Stomach (tissue), 9 donors: ENCODE data around the gene MMP14. TPM values are rescaled to one million over a fixed set of nuclear protein-coding genes. Genes with fewer than 3 reads are reported as not detected.
A peak's percentile ranks its signal among the peaks of the same experiment; 100 is the strongest.

Experiments used
- DNase-seq, 2 donors: peaks; one replicate each; pipeline versions ENCODE4 v3.0.0 to v3.0.0-alpha.2; 2013 to 2019
- H3K27ac ChIP-seq, 5 donors: fragments of 200-600 bp in 4 of 5; sonication (generic) in 4 of 5; one replicate each; pipeline ENCODE4 v1.5.1; 2013 to 2019; ENCODE audit warnings: mild to moderate bottlenecking in 1 of 5, moderate library complexity in 1 of 5
- H3K27me3 ChIP-seq, 3 donors: fragments of 200-600 bp; sonication (generic); one replicate each; pipeline ENCODE4 v1.5.1; 2017 to 2019; ENCODE audit warnings: mixed run types in 1 of 3
- H3K36me3 ChIP-seq, 4 donors: fragments of 200-600 bp; sonication (generic); 1 replicate in 3 of 4; 2 replicates in 1 of 4; pipeline ENCODE4 v1.5.1; 2016 to 2019
- H3K4me1 ChIP-seq, 4 donors: fragments of 200-600 bp; sonication (generic); one replicate each; pipeline ENCODE4 v1.5.1; 2016 to 2019
- H3K4me3 ChIP-seq, 4 donors: fragments of 200-600 bp; sonication (generic) in 3 of 4; one replicate each; pipeline ENCODE4 v1.5.1; 2016 to 2019; ENCODE audit warnings: mild to moderate bottlenecking in 1 of 4
- H3K9me3 ChIP-seq, 4 donors: fragments of 200-600 bp; sonication (generic); one replicate each; pipeline ENCODE4 v1.5.1; 2016 to 2019
- EP300 ChIP-seq: sonication (generic); formaldehyde crosslinking; IDR thresholded peaks from one replicate; pipeline ENCODE4 v1.6.1; 2017; ENCODE audit warnings: antibody characterized with exemption
- POLR2A ChIP-seq, 4 donors: fragments of 450-650 bp; IDR thresholded peaks; one replicate each; pipeline ENCODE4 v1.6.1; 2016; ENCODE audit warnings: antibody characterized with exemption in 4 of 4, control low read depth in 2 of 4, mild to moderate bottlenecking in 1 of 4, moderate library complexity in 1 of 4
- POLR2AphosphoS5 ChIP-seq, 3 donors: sonication (generic); formaldehyde crosslinking; IDR thresholded peaks; one replicate each; pipeline ENCODE4 v1.6.1; 2016; ENCODE audit warnings: antibody characterized with exemption in 3 of 3
- WGBS, 5 donors: extraction: QIAGEN DNeasy Blood & Tissue Kit in 3 of 5; methylation state at CpG; one replicate each; pipeline versions ENCODE4 v1.1.5 to v1.1.7; 2013 to 2018; 5-methylcytosine and 5-hydroxymethylcytosine counted together
- intact Hi-C: fragments of 100-400 bp; cut with DNase I; formaldehyde crosslinking; loops from one replicate; pipeline ENCODE4 v1.15.1; 2023; ENCODE audit warnings: low total_unique reads
- polyA plus RNA-seq, 3 donors: library from polyadenylated mRNA; stranded (reverse); fragments of 200-250 nt; gene quantifications; one replicate each; pipeline ENCODE4 v1.2.3, GENCODE V29; 2013
- total RNA-seq, 5 donors: library from RNA; depleted of rRNA; stranded (reverse); fragments of >200 nt; gene quantifications; one replicate each; pipeline versions ENCODE4 v1.1.0 to v1.2.3, GENCODE V29; 2014 to 2016
- TF ChIP-seq, protein P1 (sequence below), 7 experiments: fragments of 450-650 bp in 4 of 7; fragments of 200-600 bp in 3 of 7; sonication (generic) in 3 of 7; IDR thresholded peaks; one replicate each; pipeline ENCODE4 v1.5.1; 2016 to 2019; ENCODE audit warnings: antibody characterized with exemption in 7 of 7, control low read depth in 2 of 7, mild to moderate bottlenecking in 1 of 7
- donor health status: healthy with polysubstance abuse.
- donor health status: Bipolar disorder and iron deficiency.
- donor health status: healthy.

MMP14 gene
- total and polyA plus RNA-seq, 8 donors = 14.7 to 104 (median 38.1) TPM

GRCh38 chr14:22872033-22872832 lies 35.8 kb downstream of the MMP14 start:
- TF ChIP-seq POLR2AphosphoS5 (IDR thresholded peaks at IDR 0.05) = peak in 2 of 3 donors; percentile 43 to 87
- TF ChIP-seq POLR2A (IDR thresholded peaks at IDR 0.05) = no peak
- TF ChIP-seq EP300 = no peak
- TF ChIP-seq, protein P1, sequence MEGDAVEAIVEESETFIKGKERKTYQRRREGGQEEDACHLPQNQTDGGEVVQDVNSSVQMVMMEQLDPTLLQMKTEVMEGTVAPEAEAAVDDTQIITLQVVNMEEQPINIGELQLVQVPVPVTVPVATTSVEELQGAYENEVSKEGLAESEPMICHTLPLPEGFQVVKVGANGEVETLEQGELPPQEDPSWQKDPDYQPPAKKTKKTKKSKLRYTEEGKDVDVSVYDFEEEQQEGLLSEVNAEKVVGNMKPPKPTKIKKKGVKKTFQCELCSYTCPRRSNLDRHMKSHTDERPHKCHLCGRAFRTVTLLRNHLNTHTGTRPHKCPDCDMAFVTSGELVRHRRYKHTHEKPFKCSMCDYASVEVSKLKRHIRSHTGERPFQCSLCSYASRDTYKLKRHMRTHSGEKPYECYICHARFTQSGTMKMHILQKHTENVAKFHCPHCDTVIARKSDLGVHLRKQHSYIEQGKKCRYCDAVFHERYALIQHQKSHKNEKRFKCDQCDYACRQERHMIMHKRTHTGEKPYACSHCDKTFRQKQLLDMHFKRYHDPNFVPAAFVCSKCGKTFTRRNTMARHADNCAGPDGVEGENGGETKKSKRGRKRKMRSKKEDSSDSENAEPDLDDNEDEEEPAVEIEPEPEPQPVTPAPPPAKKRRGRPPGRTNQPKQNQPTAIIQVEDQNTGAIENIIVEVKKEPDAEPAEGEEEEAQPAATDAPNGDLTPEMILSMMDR (IDR thresholded peaks at IDR 0.05) = peak in 5 of 7 experiments; percentile 94 to 97 (median 95)
- H3K36me3 ChIP-seq = peaks cover 33 to 42% (median 42%) of the 10 kb centered on the region in 4 donors
- intact Hi-C loops = no loop called here
- peak overlapping the region; percentile 70 to 99 (median 92) for H3K4me3 ChIP-seq
- peak; percentile 90 to 95 for DNase-seq
- no peaks in the 10 kb centered on the region for H3K9me3 ChIP-seq
- WGBS, 5 donors = 0 to 1% (median 0%) methylated on average over 26 to 45 of the region's 45 CpGs
- H3K27ac ChIP-seq = peak overlapping the region; percentile 94 to 100 (median 99)
- peaks cover 25 to 65% (median 48%) of the 10 kb centered on the region in 4 donors for H3K4me1 ChIP-seq
- H3K27me3 ChIP-seq = no peaks in the 10 kb centered on the region

- intact Hi-C loops = no loop called here
- no peak for DNase-seq
- 33 to 39% (median 36%) methylated on average over 9 to 10 of the region's 10 CpGs for WGBS, 5 donors
- H3K9me3 ChIP-seq = no peaks in the 10 kb centered on the region
- TF ChIP-seq POLR2A (IDR thresholded peaks at IDR 0.05) = no peak
- TF ChIP-seq, protein P1 (IDR thresholded peaks at IDR 0.05) = peak in 1 of 7 experiments; percentile 10
- H3K4me1 ChIP-seq = peaks cover 25 to 66% (median 48%) of the 10 kb centered on the region in 4 donors
- peak overlapping the region; percentile 94 to 100 (median 99) for H3K27ac ChIP-seq
- H3K4me3 ChIP-seq = peak overlapping the region; percentile 70 to 99 (median 92)
- no peaks in the 10 kb centered on the region for H3K27me3 ChIP-seq
- H3K36me3 ChIP-seq = peaks cover 40 to 50% (median 49%) of the 10 kb centered on the region in 4 donors
Measured at GRCh38 chr14:22872833-22873520, 36.6 kb downstream of the MMP14 start.

- no peak for DNase-seq
- TF ChIP-seq, protein P1 (IDR thresholded peaks at IDR 0.05) = no peak
- TF ChIP-seq EP300 (no peak), POLR2A (IDR thresholded peaks at IDR 0.05) (no peak), POLR2AphosphoS5 (IDR thresholded peaks at IDR 0.05) (no peak)
- Histone ChIP-seq H3K4me1 (peaks cover 21 to 55% (median 41%) of the 10 kb centered on the region in 4 donors), H3K36me3 (peaks cover 51 to 72% (median 71%) of the 10 kb centered on the region in 4 donors), H3K4me3 (no peak overlapping the region), H3K27ac (no peak overlapping the region), H3K9me3 (no peaks in the 10 kb centered on the region), H3K27me3 (no peaks in the 10 kb centered on the region)
- intact Hi-C loops = no loop called here
- WGBS, 5 donors = 95 to 97% (median 97%) methylated on average over 7 to 15 of the region's 15 CpGs
Measured at GRCh38 chr14:22875003-22875747, 38.8 kb downstream of the MMP14 start.

- 92 to 99% (median 95%) methylated on average over 5 to 20 of the region's 20 CpGs for WGBS, 5 donors
- Histone ChIP-seq H3K36me3 (peaks cover 51 to 72% (median 71%) of the 10 kb centered on the region in 4 donors), H3K4me3 (no peak overlapping the region), H3K4me1 (peaks cover 15 to 48% (median 34%) of the 10 kb centered on the region in 4 donors), H3K27ac (no peak overlapping the region), H3K9me3 (no peaks in the 10 kb centered on the region), H3K27me3 (no peaks in the 10 kb centered on the region)
- DNase-seq = no peak
- intact Hi-C loops = no loop called here
- TF ChIP-seq POLR2AphosphoS5 (IDR thresholded peaks at IDR 0.05) = no peak
- TF ChIP-seq, protein P1 (IDR thresholded peaks at IDR 0.05) = no peak
- no peak for TF ChIP-seq EP300
- TF ChIP-seq POLR2A (IDR thresholded peaks at IDR 0.05) = no peak
Measured at GRCh38 chr14:22875748-22876319, 39.4 kb downstream of the MMP14 start.
